DND-41 (cell line): Measurements from ENCODE around the gene GRIN2A.

ENCODE experiments used
- ATAC-seq: fragments of 200-7000 bp; cut with Tn5 transposase; 3 replicates; pipeline ENCODE4 v1.9.1; 2021; ENCODE audit warnings: low read depth; ENCODE audit not compliant: insufficient read depth
- DNase-seq: peaks from one replicate; pipeline ENCODE4 v3.0.0-alpha.2; 2020
- H2AFZ ChIP-seq: 2 replicates; pipeline ENCODE4 v1.6.0; 2012; ENCODE audit warnings: low read depth, low read length
- H3K27ac ChIP-seq: 2 replicates; pipeline ENCODE4 v1.5.1; 2012; ENCODE audit warnings: low read length, inconsistent platforms
- H3K27me3 ChIP-seq: fragments of 200-600 bp; sonication (generic); 2 replicates; pipeline ENCODE4 v1.6.0; 2012; ENCODE audit warnings: low read length, mild to moderate bottlenecking, inconsistent platforms; ENCODE audit not compliant: insufficient read depth, poor library complexity
- H3K36me3 ChIP-seq: 2 replicates; pipeline ENCODE4 v1.5.1; 2012; ENCODE audit warnings: low read length, inconsistent platforms; ENCODE audit not compliant: insufficient read depth
- H3K4me1 ChIP-seq: 2 replicates; pipeline ENCODE4 v1.5.1; 2012; ENCODE audit warnings: mild to moderate bottlenecking, low read length; ENCODE audit not compliant: insufficient read depth
- H3K4me2 ChIP-seq: 2 replicates; pipeline ENCODE4 v1.6.0; 2012; ENCODE audit warnings: mild to moderate bottlenecking, moderate library complexity, low read length, inconsistent platforms; ENCODE audit not compliant: insufficient read depth
- H3K4me3 ChIP-seq, 2 experiments: fragments of 200-600 bp in 1 of 2; shearing (Covaris generic) in 1 of 2; 2 replicates each; pipeline ENCODE4 v1.5.1; 2012 to 2016; ENCODE audit warnings: inconsistent platforms in 2 of 2, low read length in 2 of 2, mild to moderate bottlenecking in 2 of 2, low read depth in 1 of 2, moderate library complexity in 1 of 2
- H3K79me2 ChIP-seq: 2 replicates; pipeline ENCODE4 v1.6.0; 2012; ENCODE audit warnings: low read length, inconsistent platforms; ENCODE audit not compliant: insufficient read depth
- H3K9ac ChIP-seq: 2 replicates; pipeline ENCODE4 v1.6.0; 2012; ENCODE audit warnings: low read depth, mild to moderate bottlenecking, inconsistent platforms, low read length, moderate library complexity
- H3K9me3 ChIP-seq: 2 replicates; pipeline ENCODE4 v1.5.1; 2012; ENCODE audit warnings: low read length, moderate library complexity, mild to moderate bottlenecking, inconsistent platforms; ENCODE audit not compliant: insufficient read depth, severe bottlenecking
- H4K20me1 ChIP-seq: 2 replicates; pipeline ENCODE4 v1.6.0; 2012; ENCODE audit warnings: low read length; ENCODE audit not compliant: insufficient read depth
- EZH2 ChIP-seq: IDR thresholded peaks from 3 replicates; pipeline ENCODE4 v1.6.1; 2012; ENCODE audit warnings: borderline replicate concordance, low read depth, mild to moderate bottlenecking, moderate library complexity, low read length, inconsistent platforms; ENCODE audit not compliant: severe bottlenecking
- TF ChIP-seq, protein P1 (sequence below): IDR thresholded peaks from 2 replicates; pipeline ENCODE4 v1.5.1; 2012; ENCODE audit warnings: borderline replicate concordance, low read length, moderate library complexity, mild to moderate bottlenecking; ENCODE audit not compliant: poor library complexity, severe bottlenecking; ENCODE audit errors: extremely low read depth

Gene GRIN2A

DNA sequence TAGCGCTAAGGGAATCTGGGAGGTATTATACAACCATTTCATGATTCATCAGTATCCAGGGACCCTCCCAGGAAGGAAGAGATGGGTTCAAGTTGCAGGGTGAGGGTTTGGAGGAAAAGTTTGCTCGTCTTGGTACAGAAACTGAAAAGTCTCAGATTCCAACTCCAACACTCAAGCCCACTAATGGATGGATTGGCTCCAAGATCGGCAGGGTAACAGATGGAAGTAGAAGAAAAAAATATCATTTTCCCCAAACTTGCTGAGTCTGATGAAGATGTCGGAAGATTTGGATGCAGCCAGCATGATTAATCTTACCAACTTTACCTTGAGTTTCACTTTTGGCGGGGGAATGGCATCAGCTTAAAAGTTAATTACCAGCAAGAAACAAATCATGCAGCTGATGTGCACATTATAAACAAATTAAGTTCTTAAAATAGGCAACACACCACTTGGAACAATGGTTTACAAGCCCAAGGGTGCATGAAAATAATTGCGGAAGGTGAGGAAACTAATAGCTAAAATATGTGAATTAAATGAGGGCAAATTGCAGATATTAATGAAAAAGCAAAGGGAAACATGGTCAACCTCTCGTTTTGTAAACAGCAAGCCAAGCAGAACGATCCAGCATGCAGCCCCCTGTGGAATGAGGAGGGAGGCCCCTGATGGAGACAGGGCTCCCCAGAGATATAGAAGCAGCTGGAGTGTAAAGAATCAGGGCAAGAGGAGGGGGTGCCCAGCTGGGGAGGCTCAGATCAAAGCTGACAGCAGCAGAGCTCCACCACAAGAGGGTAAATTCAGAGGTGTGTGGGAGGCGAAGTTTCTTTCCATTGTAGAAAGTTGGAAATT, 44.1 kb upstream of the GRIN2A start:
- TF ChIP-seq, protein P1, sequence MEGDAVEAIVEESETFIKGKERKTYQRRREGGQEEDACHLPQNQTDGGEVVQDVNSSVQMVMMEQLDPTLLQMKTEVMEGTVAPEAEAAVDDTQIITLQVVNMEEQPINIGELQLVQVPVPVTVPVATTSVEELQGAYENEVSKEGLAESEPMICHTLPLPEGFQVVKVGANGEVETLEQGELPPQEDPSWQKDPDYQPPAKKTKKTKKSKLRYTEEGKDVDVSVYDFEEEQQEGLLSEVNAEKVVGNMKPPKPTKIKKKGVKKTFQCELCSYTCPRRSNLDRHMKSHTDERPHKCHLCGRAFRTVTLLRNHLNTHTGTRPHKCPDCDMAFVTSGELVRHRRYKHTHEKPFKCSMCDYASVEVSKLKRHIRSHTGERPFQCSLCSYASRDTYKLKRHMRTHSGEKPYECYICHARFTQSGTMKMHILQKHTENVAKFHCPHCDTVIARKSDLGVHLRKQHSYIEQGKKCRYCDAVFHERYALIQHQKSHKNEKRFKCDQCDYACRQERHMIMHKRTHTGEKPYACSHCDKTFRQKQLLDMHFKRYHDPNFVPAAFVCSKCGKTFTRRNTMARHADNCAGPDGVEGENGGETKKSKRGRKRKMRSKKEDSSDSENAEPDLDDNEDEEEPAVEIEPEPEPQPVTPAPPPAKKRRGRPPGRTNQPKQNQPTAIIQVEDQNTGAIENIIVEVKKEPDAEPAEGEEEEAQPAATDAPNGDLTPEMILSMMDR = no peak
- no peak for TF ChIP-seq EZH2
- Histone ChIP-seq H3K36me3 (no peaks in the 10 kb centered on the region), H3K9me3 (no peaks in the 10 kb centered on the region), H3K9ac (no peak overlapping the region), H3K79me2 (no peaks in the 10 kb centered on the region), H3K4me2 (no peak overlapping the region), H3K4me3 (no peak overlapping the region), H2AFZ (no peak overlapping the region), H3K4me1 (no peaks in the 10 kb centered on the region), H3K27ac (no peak overlapping the region), H3K27me3 (peaks cover 3% of the 10 kb centered on the region), H4K20me1 (no peaks in the 10 kb centered on the region)
- DNase-seq = no peak
- no peak for ATAC-seq

DNA sequence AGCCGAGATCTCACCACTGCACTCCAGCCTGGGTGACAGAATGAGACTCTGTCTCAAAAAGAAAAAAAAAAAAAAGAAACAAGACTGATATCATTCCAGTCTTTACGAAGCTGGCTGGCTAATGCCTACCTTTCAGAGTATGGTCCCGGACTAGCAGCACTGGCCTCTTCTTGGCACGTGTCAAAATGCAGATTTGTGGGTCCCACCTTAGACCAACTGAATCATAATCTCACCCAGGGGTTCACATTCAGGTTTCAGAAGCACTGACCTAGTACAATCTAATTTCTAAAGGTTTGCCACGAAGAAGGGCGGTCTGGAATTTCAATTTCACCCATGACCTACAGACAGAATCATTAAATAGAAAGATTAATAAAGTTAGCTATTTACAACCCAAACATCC, 43.4 kb upstream of the GRIN2A start:
- no peak for ATAC-seq

GRCh38 chr16:10224850-10225249, 42.6 kb upstream of the GRIN2A start:
- H3K27ac ChIP-seq = no peak overlapping the region
- H3K27me3 ChIP-seq = peaks cover 3% of the 10 kb centered on the region
- H2AFZ ChIP-seq = no peak overlapping the region
- TF ChIP-seq EZH2 = no peak
- TF ChIP-seq, protein P1 = no peak
- ATAC-seq = no peak
- H3K79me2 ChIP-seq = no peaks in the 10 kb centered on the region
- no peaks in the 10 kb centered on the region for H3K36me3 ChIP-seq
- H3K9ac ChIP-seq = no peak overlapping the region
- no peak overlapping the region for H3K4me2 ChIP-seq
- H3K9me3 ChIP-seq = no peaks in the 10 kb centered on the region
- H3K4me1 ChIP-seq = no peaks in the 10 kb centered on the region
- no peak for DNase-seq
- no peak overlapping the region for H3K4me3 ChIP-seq
- no peaks in the 10 kb centered on the region for H4K20me1 ChIP-seq

More for the DNA sequence above, 43.4 kb upstream of the GRIN2A start:
- Histone ChIP-seq H2AFZ (no peak overlapping the region), H3K36me3 (no peaks in the 10 kb centered on the region), H3K4me3 (no peak overlapping the region), H3K27ac (no peak overlapping the region), H3K9me3 (no peaks in the 10 kb centered on the region), H3K27me3 (peaks cover 3% of the 10 kb centered on the region), H3K4me2 (no peak overlapping the region), H4K20me1 (no peaks in the 10 kb centered on the region), H3K9ac (no peak overlapping the region), H3K4me1 (no peaks in the 10 kb centered on the region), H3K79me2 (no peaks in the 10 kb centered on the region)
- no peak for DNase-seq
- TF ChIP-seq EZH2 = no peak
- TF ChIP-seq, protein P1 = no peak
